Kidney (tissue), 2 donors: ENCODE measurements around the gene PANX2. TPM values are rescaled to one million over a fixed set of nuclear protein-coding genes. Genes with fewer than 3 reads are reported as not detected.

ENCODE experiments used
- polyA plus RNA-seq: library from polyadenylated mRNA; stranded (reverse); fragments of 350-450 nt; fragmentation: Illumina TruSeq; extraction: RNeasy Lipid Tissue Mini Kit (QIAGEN cat#74804); gene quantifications from one replicate; pipeline ENCODE4 v1.2.3, GENCODE V29; 2014; ENCODE audit warnings: low read depth, low replicate concordance; ENCODE audit not compliant: insufficient read depth
- total RNA-seq: library from RNA; stranded (reverse); fragmentation: NEBNext Ultra II Directional; extraction: Animal tissue kit (Norgen Biotek cat#: 25700); gene quantifications from one replicate; pipeline ENCODE4 v1.2.1, GENCODE V29; 2021
- donor health status: DM: yes; HTN: yes; CAD: no.

Gene PANX2
- total and polyA plus RNA-seq, 2 donors from 2014 or later = 1.0 to 4.3 TPM

Other genes starting within 250 kb of the PANX2 start
- 107 TPM for gene PIM3, start 210.0 kb upstream of the PANX2 start, total RNA-seq
- gene PIM3, start 210.0 kb upstream of the PANX2 start, polyA plus RNA-seq = 96.5 TPM
- gene IL17REL, start 158.0 kb upstream of the PANX2 start, total RNA-seq = 0.16 TPM
- gene IL17REL, start 158.0 kb upstream of the PANX2 start, polyA plus RNA-seq = not detected
- gene TTLL8, start 112.4 kb upstream of the PANX2 start, total RNA-seq = not detected
- gene TTLL8, start 112.4 kb upstream of the PANX2 start, polyA plus RNA-seq = not detected
- 0.28 TPM for gene MLC1, start 85.3 kb upstream of the PANX2 start, total RNA-seq
- gene MLC1, start 85.3 kb upstream of the PANX2 start, polyA plus RNA-seq = not detected
- 0.38 TPM for gene MOV10L1, start 80.7 kb upstream of the PANX2 start, total RNA-seq
- gene MOV10L1, start 80.7 kb upstream of the PANX2 start, polyA plus RNA-seq = 0.62 TPM
- 56.3 TPM for gene TRABD, start 15.2 kb downstream of the PANX2 start, total RNA-seq
- gene TRABD, start 15.2 kb downstream of the PANX2 start, polyA plus RNA-seq = 34.2 TPM
- gene SELENOO, start 30.3 kb downstream of the PANX2 start, total RNA-seq = 19.7 TPM
- gene SELENOO, start 30.3 kb downstream of the PANX2 start, polyA plus RNA-seq = 42.8 TPM
- 52.0 TPM for gene TUBGCP6, start 74.3 kb downstream of the PANX2 start, total RNA-seq
- gene TUBGCP6, start 74.3 kb downstream of the PANX2 start, polyA plus RNA-seq = 19.2 TPM
- gene HDAC10, start 80.5 kb downstream of the PANX2 start, total RNA-seq = 43.8 TPM
- gene HDAC10, start 80.5 kb downstream of the PANX2 start, polyA plus RNA-seq = 20.4 TPM
- gene MAPK12, start 91.0 kb downstream of the PANX2 start, total RNA-seq = 15.9 TPM
- 13.4 TPM for gene MAPK12, start 91.0 kb downstream of the PANX2 start, polyA plus RNA-seq
- 18.3 TPM for gene MAPK11, start 99.6 kb downstream of the PANX2 start, total RNA-seq
- 11.4 TPM for gene MAPK11, start 99.6 kb downstream of the PANX2 start, polyA plus RNA-seq
- 383 TPM for gene PLXNB2, start 136.9 kb downstream of the PANX2 start, total RNA-seq
- 128 TPM for gene PLXNB2, start 136.9 kb downstream of the PANX2 start, polyA plus RNA-seq
- 16.7 TPM for gene DENND6B, start 156.3 kb downstream of the PANX2 start, total RNA-seq
- 14.5 TPM for gene DENND6B, start 156.3 kb downstream of the PANX2 start, polyA plus RNA-seq
- 53.8 TPM for gene PPP6R2, start 172.6 kb downstream of the PANX2 start, total RNA-seq
- gene PPP6R2, start 172.6 kb downstream of the PANX2 start, polyA plus RNA-seq = 39.4 TPM